Stimulated activated CD8-positive, alpha-beta memory T cell treated with anti-CD3 and anti-CD28 coated beads, Interleukin-4, amount 100 ng/mL, for 24 hours (primary cell): ENCODE data around the gene SV2B.

Source experiments
- DNase-seq: peaks from one replicate; pipeline ENCODE4 v3.0.0-alpha.2; 2020; ENCODE audit warnings: low read depth

Gene SV2B

GRCh38 chr15:91141097-91141496, 41.0 kb downstream of the SV2B start:
- no peak for DNase-seq

DNA sequence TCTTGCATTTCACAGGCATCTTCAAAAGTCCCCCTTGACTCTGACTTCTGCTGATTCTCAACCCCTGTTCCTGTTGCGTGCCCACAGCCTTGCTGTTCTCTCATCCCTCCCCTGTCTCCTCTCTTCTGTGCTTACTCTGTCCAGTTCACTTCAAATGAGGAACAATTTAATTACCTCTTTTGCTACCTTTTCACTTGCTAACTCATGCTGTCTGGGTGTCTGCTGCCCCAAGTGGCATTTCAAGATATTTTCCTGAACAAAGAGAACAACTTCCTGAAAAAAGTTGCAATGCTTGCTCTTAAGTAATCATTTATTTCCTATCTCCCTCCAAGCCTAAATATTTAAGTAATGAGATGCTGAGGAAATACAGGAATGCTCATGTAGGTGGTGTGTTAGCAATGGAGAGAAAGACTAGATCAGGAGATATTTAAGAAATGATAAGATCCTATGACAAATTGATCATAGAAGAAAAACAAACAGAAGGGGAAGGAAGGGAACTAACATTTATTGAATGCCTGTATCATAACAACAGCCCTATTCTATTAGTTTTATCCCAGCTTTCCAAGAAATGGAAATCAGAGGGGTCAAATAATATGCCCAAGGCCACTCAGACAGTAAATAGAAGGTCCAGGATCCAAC, 42.2 kb downstream of the SV2B start:
- DNase-seq: no peak

DNA sequence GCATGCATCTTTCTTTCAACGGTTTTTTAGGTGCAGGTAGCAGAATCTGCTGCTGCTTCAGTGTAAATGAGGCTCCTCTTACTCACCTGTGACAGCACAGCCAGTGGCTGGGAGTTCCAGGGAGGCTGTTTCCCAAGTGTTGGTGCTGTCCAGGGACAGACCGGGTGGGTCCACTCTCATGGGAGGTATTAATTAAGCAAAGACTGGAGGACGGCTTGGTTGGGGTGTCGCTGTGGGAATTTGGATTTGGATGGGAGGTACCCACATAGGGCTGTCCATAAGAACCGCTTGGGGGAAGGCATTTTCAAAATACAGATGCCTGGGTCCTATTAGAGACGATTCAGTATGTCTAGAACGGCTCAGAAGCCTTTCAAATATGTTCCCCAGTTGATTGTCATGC, 42.9 kb downstream of the SV2B start:
- no peak for DNase-seq

- DNase-seq: no peak
These were observed 46.7 kb downstream of the SV2B start for GRCh38 chr15:91146728-91147127.

DNA sequence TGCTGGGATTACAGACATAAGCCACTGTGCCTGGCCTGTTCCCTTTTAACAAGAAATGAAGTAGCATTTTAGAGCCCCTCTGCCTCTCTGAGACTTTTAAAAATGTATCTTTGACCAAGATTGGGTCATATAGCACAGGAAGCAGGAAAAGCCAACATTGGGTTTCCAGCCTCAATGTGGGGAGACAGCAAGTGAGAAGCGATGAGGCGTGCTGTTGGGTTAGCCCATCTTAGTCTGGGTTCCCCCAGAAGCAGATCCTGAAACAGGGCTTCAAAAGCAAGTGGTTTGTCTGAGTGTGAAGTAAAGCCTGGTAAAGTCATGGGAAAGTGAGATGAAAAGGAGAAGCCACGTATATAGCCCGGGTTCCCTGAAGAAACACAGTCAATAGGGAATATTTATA, 48.2 kb downstream of the SV2B start:
- DNase-seq: no peak

DNA sequence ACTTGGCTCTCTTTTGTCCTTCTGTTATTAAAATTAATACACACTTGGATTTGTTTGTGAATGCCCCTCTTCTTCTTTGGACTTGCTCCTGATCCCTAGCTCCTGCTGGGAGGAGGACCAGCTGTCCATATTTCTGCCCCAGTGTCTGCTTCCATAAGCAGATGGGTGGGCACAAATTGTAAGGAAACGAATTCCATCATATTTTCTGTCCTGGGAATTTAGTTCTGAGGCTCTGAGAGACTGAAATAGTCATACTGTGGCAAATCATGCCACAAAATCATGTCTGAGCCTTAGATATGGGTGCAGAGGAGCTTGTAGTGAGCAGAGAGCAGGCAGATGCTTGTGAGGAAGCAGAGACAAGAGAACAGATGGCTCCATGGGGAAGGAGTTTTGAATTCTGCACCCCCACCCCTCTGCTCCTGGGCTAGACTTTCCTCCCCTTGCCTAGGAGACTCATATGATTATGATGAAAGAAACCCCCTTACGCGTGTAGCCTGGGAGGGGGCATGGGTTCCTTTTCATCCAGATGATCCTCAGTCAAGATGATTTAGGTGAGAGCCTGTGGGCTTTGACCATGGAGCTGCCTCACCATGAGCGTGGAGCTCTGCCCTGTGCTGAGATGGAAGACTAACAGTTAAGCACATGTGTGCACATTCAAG, 50.6 kb downstream of the SV2B start:
- no peak for DNase-seq

- DNase-seq: no peak
These were observed 51.9 kb downstream of the SV2B start for GRCh38 chr15:91151781-91152563.

- DNase-seq: no peak
These were observed 53.0 kb downstream of the SV2B start for GRCh38 chr15:91152896-91153581.

GRCh38 chr15:91153954-91154353, 53.9 kb downstream of the SV2B start:
- DNase-seq: no peak

GRCh38 chr15:91156175-91156726, 56.2 kb downstream of the SV2B start:
- DNase-seq: no peak

GRCh38 chr15:91158415-91159394, 58.6 kb downstream of the SV2B start:
- DNase-seq: no peak

DNA sequence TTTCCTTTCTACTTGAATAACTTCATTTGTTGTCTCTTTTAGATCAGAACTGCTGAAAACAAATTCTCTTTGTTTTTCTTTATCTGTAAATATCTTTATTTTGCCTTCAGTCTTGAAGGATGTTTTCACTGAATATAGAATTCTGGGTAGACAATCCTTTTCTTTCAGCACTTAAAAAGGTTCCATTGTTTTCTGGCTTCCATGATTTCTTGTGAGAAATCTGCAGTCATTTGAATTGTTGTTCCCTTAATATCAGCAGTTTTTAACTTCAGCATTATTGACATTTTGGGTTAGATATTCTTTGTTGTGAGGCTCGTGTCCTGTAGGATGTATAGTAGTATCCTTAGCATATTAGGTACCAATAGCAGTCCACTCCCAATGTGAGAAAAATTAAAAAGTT, 65.8 kb downstream of the SV2B start:
- DNase-seq: no peak

DNA sequence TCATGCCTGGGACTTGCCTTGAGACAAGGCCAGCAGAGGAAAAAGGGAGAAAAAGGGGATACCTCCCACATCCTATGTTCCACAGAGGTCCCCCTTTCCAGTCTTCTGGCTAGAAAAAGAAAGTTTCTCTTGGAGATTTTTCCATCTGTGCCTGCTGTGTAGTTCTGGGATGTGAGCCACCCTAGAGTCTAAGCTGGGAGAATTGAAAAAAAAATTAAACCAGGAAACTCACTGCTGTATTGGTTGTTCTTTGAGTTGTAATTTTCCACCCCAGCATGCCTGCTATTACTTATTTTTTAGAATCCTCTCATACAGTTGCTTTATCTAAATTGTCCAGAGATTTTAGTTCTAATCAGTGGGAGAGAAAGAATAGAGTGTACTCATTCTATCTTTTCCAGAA, 68.4 kb downstream of the SV2B start:
- DNase-seq: no peak

DNA sequence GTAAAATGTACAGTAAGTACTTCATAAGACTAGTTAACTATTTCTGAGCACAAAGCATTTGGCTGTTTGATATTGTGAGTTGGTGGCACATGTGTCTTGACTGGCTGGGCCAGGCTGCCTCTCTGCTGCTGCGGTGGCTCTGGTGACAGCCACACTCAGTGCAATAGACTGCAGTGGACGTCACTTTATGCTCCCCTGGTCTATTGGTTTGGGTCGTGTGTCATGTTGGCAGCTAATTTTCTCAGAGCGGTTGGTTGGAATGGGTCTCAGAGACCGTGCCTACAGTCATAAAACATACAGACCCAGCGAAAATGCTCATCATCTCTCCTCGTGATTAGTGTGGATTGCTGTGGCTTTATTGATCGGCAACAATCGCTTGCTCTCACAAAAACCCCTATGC, 71.3 kb downstream of the SV2B start:
- DNase-seq: no peak

- DNase-seq: no peak
These were observed 82.0 kb downstream of the SV2B start for GRCh38 chr15:91182101-91182500.

DNA sequence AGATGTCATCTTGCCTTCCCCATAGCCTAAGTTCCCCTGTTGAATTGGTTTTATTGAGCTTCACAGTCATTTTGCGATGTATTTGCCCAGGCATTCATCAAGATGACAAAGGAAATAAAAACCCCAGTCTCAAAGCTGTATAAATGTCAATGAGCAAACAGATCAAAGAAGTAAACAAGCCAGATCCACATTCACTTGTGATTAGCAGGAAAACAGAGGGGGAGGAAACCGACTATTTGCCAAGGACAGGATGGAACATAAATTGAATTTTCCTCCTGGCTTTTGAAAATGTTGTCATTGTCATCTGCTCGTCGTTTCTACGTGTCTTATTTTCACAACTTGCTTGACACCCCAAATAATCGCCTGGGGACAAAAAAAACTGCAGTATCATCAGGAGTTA, 83.5 kb downstream of the SV2B start:
- DNase-seq: no peak

GRCh38 chr15:91184441-91184840, 84.4 kb downstream of the SV2B start:
- DNase-seq: no peak

- DNase-seq: no peak
These were observed 87.0 kb downstream of the SV2B start for GRCh38 chr15:91186904-91187656.

GRCh38 chr15:91192285-91192684, 92.2 kb downstream of the SV2B start:
- no peak for DNase-seq

GRCh38 chr15:91192690-91193377, 92.8 kb downstream of the SV2B start:
- no peak for DNase-seq
